Measurements from ENCODE around the gene SLC29A1.
A peak's percentile ranks its signal among the peaks of the same experiment; 100 is the strongest.

The SLC29A1 gene

DNA sequence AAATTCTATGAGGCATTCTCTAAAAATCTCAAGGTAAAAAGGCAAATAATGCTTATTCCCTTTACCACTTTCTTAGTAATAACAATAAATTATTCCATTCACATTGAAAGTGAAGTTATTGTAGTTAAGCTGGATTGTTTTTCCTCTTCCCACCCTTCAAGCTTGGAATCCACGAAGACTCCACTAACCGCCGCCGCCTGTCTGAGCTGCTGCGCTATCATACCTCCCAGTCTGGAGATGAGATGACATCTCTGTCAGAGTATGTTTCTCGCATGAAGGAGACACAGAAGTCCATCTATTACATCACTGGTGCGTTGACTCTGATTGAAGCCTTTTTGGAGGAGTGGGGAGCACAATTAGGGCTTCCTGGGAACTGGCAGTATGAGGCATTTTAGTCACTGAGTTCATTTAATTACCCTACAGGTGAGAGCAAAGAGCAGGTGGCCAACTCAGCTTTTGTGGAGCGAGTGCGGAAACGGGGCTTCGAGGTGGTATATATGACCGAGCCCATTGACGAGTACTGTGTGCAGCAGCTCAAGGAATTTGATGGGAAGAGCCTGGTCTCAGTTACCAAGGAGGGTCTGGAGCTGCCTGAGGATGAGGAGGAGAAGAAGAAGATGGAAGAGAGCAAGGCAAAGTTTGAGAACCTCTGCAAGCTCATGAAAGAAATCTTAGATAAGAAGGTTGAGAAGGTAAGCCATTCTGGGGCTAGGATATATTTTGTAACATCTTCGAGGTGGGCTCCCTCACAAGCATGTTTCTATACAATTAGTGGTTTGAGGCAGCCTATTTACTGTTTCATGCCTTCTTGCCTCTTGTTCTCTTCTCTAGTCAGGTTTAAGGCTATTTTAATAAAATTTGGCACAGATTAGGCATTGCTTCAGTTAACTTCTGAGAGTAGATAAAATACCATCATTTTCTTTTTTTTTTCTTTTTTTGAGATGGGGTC, 28.5 kb downstream of the SLC29A1 start:
- DNase-seq (ENCODE audit: extremely low read depth, low read depth) = no peak
- TF ChIP-seq, protein P1, sequence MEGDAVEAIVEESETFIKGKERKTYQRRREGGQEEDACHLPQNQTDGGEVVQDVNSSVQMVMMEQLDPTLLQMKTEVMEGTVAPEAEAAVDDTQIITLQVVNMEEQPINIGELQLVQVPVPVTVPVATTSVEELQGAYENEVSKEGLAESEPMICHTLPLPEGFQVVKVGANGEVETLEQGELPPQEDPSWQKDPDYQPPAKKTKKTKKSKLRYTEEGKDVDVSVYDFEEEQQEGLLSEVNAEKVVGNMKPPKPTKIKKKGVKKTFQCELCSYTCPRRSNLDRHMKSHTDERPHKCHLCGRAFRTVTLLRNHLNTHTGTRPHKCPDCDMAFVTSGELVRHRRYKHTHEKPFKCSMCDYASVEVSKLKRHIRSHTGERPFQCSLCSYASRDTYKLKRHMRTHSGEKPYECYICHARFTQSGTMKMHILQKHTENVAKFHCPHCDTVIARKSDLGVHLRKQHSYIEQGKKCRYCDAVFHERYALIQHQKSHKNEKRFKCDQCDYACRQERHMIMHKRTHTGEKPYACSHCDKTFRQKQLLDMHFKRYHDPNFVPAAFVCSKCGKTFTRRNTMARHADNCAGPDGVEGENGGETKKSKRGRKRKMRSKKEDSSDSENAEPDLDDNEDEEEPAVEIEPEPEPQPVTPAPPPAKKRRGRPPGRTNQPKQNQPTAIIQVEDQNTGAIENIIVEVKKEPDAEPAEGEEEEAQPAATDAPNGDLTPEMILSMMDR (IDR thresholded peaks at IDR 0.05; ENCODE audit: low read depth, low read length, missing control alignments) = no peak
- H3K4me3 ChIP-seq (replicated peaks; ENCODE audit: low read depth, low read length) = peak overlapping the region; percentile 7; the same call in 1 of the 2 replicates

- H3K4me3 ChIP-seq (replicated peaks; ENCODE audit: low read depth, low read length) = no peak overlapping the region
- TF ChIP-seq, protein P1 (IDR thresholded peaks at IDR 0.05; ENCODE audit: low read depth, low read length, missing control alignments) = peak; percentile 58
- DNase-seq (ENCODE audit: extremely low read depth, low read depth) = no peak
Observed at GRCh38 chr6:44253307-44254101, 30.1 kb downstream of the SLC29A1 start.

GRCh38 chr6:44254191-44255104, 31.1 kb downstream of the SLC29A1 start:
- DNase-seq (ENCODE audit: extremely low read depth, low read depth) = no peak
- TF ChIP-seq, protein P1 (IDR thresholded peaks at IDR 0.05; ENCODE audit: low read depth, low read length, missing control alignments) = no peak
- H3K4me3 ChIP-seq (replicated peaks; ENCODE audit: low read depth, low read length) = peak overlapping the region; percentile 5; the same call in 1 of the 2 replicates

GRCh38 chr6:44255105-44255808, 31.9 kb downstream of the SLC29A1 start:
- TF ChIP-seq, protein P1 (IDR thresholded peaks at IDR 0.05; ENCODE audit: low read depth, low read length, missing control alignments) = no peak
- H3K4me3 ChIP-seq (replicated peaks; ENCODE audit: low read depth, low read length) = peak overlapping the region; percentile 93
- DNase-seq (ENCODE audit: extremely low read depth, low read depth) = no peak

DNA sequence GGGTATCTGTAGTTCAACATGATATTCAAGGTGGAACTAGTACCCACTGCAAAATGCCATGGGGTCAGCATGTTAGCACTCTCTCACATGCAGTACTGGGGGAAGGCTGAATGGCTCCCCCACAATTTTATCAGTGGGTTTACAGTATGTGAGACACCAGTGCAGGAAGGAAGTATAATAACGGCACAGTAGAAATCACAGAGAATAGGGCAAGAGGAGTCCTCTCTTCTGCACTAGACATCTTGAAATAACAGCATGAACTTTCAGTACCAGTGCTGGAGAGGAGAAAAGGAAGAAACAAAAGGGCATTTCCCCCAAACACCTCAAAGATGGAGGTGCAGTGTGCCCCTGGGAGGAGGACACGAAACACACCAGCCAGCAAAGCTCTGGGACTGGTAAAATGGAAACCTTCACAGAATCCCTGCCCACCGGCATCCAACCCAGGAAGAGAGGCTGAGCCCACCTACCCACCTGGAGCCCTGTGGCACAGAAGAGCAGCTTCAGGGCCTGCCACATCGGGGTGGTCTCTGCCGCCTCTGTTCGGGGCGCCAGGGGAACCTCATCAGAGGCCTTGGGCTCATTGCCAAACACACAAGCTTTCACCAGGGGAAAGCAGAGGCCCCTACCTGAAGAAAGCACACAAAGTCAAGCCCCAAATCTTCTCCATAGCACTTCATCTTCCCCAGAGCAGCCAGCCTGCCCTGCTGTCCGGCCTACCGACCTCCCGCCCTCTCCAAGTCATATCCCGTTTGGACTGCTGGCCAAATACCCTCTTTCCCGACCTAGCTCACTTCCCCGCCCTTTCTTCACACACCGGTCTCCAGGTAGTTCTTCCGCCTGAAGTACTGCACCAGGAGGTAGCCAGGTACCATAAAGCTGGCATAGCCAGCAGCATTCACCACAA, 32.7 kb downstream of the SLC29A1 start:
- no peak for DNase-seq (ENCODE audit: extremely low read depth, low read depth)
- TF ChIP-seq, protein P1 (IDR thresholded peaks at IDR 0.05; ENCODE audit: low read depth, low read length, missing control alignments) = no peak

More for the DNA sequence above, 32.7 kb downstream of the SLC29A1 start:
- peak overlapping the region; percentile 93 for H3K4me3 ChIP-seq (replicated peaks; ENCODE audit: low read depth, low read length)

Data from HFF-Myc (cell line).